ENCODE data around the gene NACA.

NACA gene

GRCh38 chr12:56687223-56688128 lies 37.6 kb downstream of the NACA start:
- DNase-seq (ENCODE audit: low read depth): peak; percentile 47

GRCh38 chr12:56684745-56685359 lies 40.2 kb downstream of the NACA start:
- DNase-seq (ENCODE audit: low read depth): no peak

GRCh38 chr12:56682323-56682722 lies 42.8 kb downstream of the NACA start:
- no peak for DNase-seq (ENCODE audit: low read depth)

- DNase-seq (ENCODE audit: low read depth): no peak
These were observed 45.1 kb downstream of the NACA start for GRCh38 chr12:56679883-56680575.

GRCh38 chr12:56678852-56679251 lies 46.2 kb downstream of the NACA start:
- DNase-seq (ENCODE audit: low read depth): no peak

GRCh38 chr12:56677680-56678079 lies 47.4 kb downstream of the NACA start:
- DNase-seq (ENCODE audit: low read depth): no peak

- DNase-seq (ENCODE audit: low read depth): no peak
These were observed 48.1 kb downstream of the NACA start for GRCh38 chr12:56676851-56677580.

GRCh38 chr12:56671608-56672007 lies 53.5 kb downstream of the NACA start:
- DNase-seq (ENCODE audit: low read depth): no peak

GRCh38 chr12:56670836-56671235 lies 54.3 kb downstream of the NACA start:
- no peak for DNase-seq (ENCODE audit: low read depth)

GRCh38 chr12:56668197-56668457 lies 57.0 kb downstream of the NACA start:
- no peak for DNase-seq (ENCODE audit: low read depth)
